HCEC 1CT (cell line): ENCODE results near the gene SLC41A3.
"Not testable (repeated sequence)": the region's sequence is repeated elsewhere in the genome, so short reads cannot be mapped to it uniquely, and the experiment has no call there.

ENCODE experiments used
- DNase-seq: peaks from one replicate; pipeline ENCODE4 v3.0.0-alpha.2; 2017

Gene SLC41A3

GRCh38 chr3:126051234-126051633 lies 32.7 kb downstream of the SLC41A3 start:
- DNase-seq: no peak

- DNase-seq: no peak
Observed at GRCh38 chr3:126050626-126051025, 33.3 kb downstream of the SLC41A3 start.

- DNase-seq: no peak
Observed at GRCh38 chr3:126050050-126050392, 33.9 kb downstream of the SLC41A3 start.

GRCh38 chr3:126049289-126050049 lies 34.5 kb downstream of the SLC41A3 start:
- DNase-seq: no peak

- DNase-seq: no peak
Observed at GRCh38 chr3:126040386-126040785, 43.5 kb downstream of the SLC41A3 start.

- DNase-seq: no peak
Observed at GRCh38 chr3:126039870-126040269, 44.1 kb downstream of the SLC41A3 start.

GRCh38 chr3:126038791-126039190 lies 45.1 kb downstream of the SLC41A3 start:
- not testable (repeated sequence) for DNase-seq

GRCh38 chr3:126036056-126036549 lies 47.8 kb downstream of the SLC41A3 start:
- DNase-seq: no peak

GRCh38 chr3:126035362-126036050 lies 48.4 kb downstream of the SLC41A3 start:
- no peak for DNase-seq

- no peak for DNase-seq
Observed at GRCh38 chr3:126034481-126035361, 49.2 kb downstream of the SLC41A3 start.

- no peak for DNase-seq
Observed at GRCh38 chr3:126033765-126034164, 50.2 kb downstream of the SLC41A3 start.

- no peak for DNase-seq
Observed at GRCh38 chr3:126033051-126033745, 50.7 kb downstream of the SLC41A3 start.

- no peak for DNase-seq
Observed at GRCh38 chr3:126031981-126032471, 51.9 kb downstream of the SLC41A3 start.

GRCh38 chr3:126030455-126030854 lies 53.5 kb downstream of the SLC41A3 start:
- DNase-seq: no peak

GRCh38 chr3:126029241-126029640 lies 54.7 kb downstream of the SLC41A3 start:
- DNase-seq: no peak

GRCh38 chr3:126028096-126028495 lies 55.8 kb downstream of the SLC41A3 start:
- no peak for DNase-seq

- DNase-seq: no peak
Observed at GRCh38 chr3:126026761-126027160, 57.2 kb downstream of the SLC41A3 start.

GRCh38 chr3:126026277-126026751 lies 57.6 kb downstream of the SLC41A3 start:
- no peak for DNase-seq

- no peak for DNase-seq
Observed at GRCh38 chr3:126025862-126026261, 58.1 kb downstream of the SLC41A3 start.

GRCh38 chr3:126025116-126025729 lies 58.7 kb downstream of the SLC41A3 start:
- no peak for DNase-seq

GRCh38 chr3:126024049-126024854 lies 59.7 kb downstream of the SLC41A3 start:
- no peak for DNase-seq
